Stomach (tissue), 4 donors: ENCODE data around the gene TRIM16.
"Not testable (repeated sequence)": the region's sequence is repeated elsewhere in the genome, so short reads cannot be mapped to it uniquely, and the experiment has no call there.

Source experiments
- CTCF ChIP-seq, 7 experiments: fragments of 450-650 bp in 4 of 7; fragments of 200-600 bp in 3 of 7; sonication (generic) in 3 of 7; IDR thresholded peaks; one replicate each; pipeline ENCODE4 v1.5.1; 2016 to 2019; ENCODE audit warnings: antibody characterized with exemption in 7 of 7, control low read depth in 2 of 7, mild to moderate bottlenecking in 1 of 7
- POLR2A ChIP-seq, 4 donors: fragments of 450-650 bp; IDR thresholded peaks; one replicate each; pipeline ENCODE4 v1.6.1; 2016; ENCODE audit warnings: antibody characterized with exemption in 4 of 4, control low read depth in 2 of 4, mild to moderate bottlenecking in 1 of 4, moderate library complexity in 1 of 4

GRCh38 chr17:15675991-15676390 lies 8.1 kb downstream of the TRIM16 start:
- not testable (repeated sequence) for TF ChIP-seq POLR2A, CTCF (IDR thresholded peaks at IDR 0.05)
